Fibroblast of lung (primary cell): Measurements from ENCODE around the gene NMBR. TPM values are rescaled to one million over a fixed set of nuclear protein-coding genes. Genes with fewer than 3 reads are reported as not detected.

Experiments
- DNase-seq, 2 donors: peaks; one replicate each; pipeline versions ENCODE4 v3.0.0 to v3.0.0-alpha.2; 2010; ENCODE audit warnings: low read depth in 2 of 2
- H2AFZ ChIP-seq: 2 replicates; pipeline ENCODE4 v1.5.1; 2012; ENCODE audit warnings: low read length, control low read depth, inconsistent platforms
- H3K27ac ChIP-seq: 2 replicates; pipeline ENCODE4 v1.5.1; 2011; ENCODE audit warnings: low read length, control low read depth; ENCODE audit not compliant: insufficient read depth
- H3K27me3 ChIP-seq: 2 replicates; pipeline ENCODE4 v1.5.1; 2011; ENCODE audit warnings: mild to moderate bottlenecking, low read length; ENCODE audit not compliant: control insufficient read depth, insufficient read depth
- H3K36me3 ChIP-seq: 2 replicates; pipeline ENCODE4 v1.5.1; 2011; ENCODE audit warnings: low read length; ENCODE audit not compliant: control insufficient read depth, insufficient read depth
- H3K4me1 ChIP-seq: 2 replicates; pipeline ENCODE4 v1.5.1; 2011; ENCODE audit warnings: low read length; ENCODE audit not compliant: control insufficient read depth, insufficient read depth; ENCODE audit errors: extremely low read depth
- H3K4me2 ChIP-seq: 2 replicates; pipeline ENCODE4 v1.5.1; 2011; ENCODE audit warnings: low read length, control low read depth; ENCODE audit not compliant: insufficient read depth; ENCODE audit errors: extremely low read depth
- H3K4me3 ChIP-seq, 4 experiments: fragments of 200-600 bp in 1 of 4; sonication (generic) in 1 of 4; replicated peaks in 1 of 4; 2 replicates each; pipeline ENCODE4 v1.5.1; 2011 to 2016; ENCODE audit warnings: low read length in 4 of 4, low read depth in 3 of 4, mild to moderate bottlenecking in 3 of 4, control low read depth in 2 of 4, inconsistent platforms in 1 of 4, mixed read lengths in 1 of 4; ENCODE audit not compliant: insufficient read depth in 1 of 4; ENCODE audit errors: control extremely low read depth in 1 of 4
- H3K79me2 ChIP-seq: 2 replicates; pipeline ENCODE4 v1.5.1; 2012; ENCODE audit warnings: mild to moderate bottlenecking, low read length, inconsistent platforms; ENCODE audit not compliant: control insufficient read depth, insufficient read depth
- H3K9ac ChIP-seq: 2 replicates; pipeline ENCODE4 v1.5.1; 2011; ENCODE audit warnings: mild to moderate bottlenecking, low read length, control low read depth; ENCODE audit not compliant: insufficient read depth
- H3K9me3 ChIP-seq: 2 replicates; pipeline ENCODE4 v1.5.1; 2012; ENCODE audit warnings: low read depth, low read length; ENCODE audit not compliant: control insufficient read depth, insufficient read depth
- H4K20me1 ChIP-seq: 2 replicates; pipeline ENCODE4 v1.5.1; 2011; ENCODE audit warnings: low read length; ENCODE audit not compliant: control insufficient read depth, insufficient read depth; ENCODE audit errors: extremely low read depth
- CTCF ChIP-seq, 2 donors: IDR thresholded peaks in 1 of 2; conservative IDR thresholded peaks in 1 of 2; 1 replicate in 1 of 2; 2 replicates in 1 of 2; pipeline ENCODE4 v1.5.1; 2011 to 2012; ENCODE audit warnings: low read length in 2 of 2, control low read depth in 1 of 2, inconsistent platforms in 1 of 2, low read depth in 1 of 2, mild to moderate bottlenecking in 1 of 2
- EZH2 ChIP-seq: IDR thresholded peaks from 2 replicates; pipeline ENCODE4 v1.5.1; 2012; ENCODE audit warnings: low read length, control low read depth, mild to moderate bottlenecking; ENCODE audit errors: missing control alignments
- polyA plus RNA-seq, 2 donors: library from polyadenylated mRNA; depleted of rRNA in 1 of 2; stranded (reverse) in 1 of 2; unstranded in 1 of 2; fragments of >200 nt; gene quantifications; 2 replicates each; pipeline ENCODE4 v1.2.1, GENCODE V29; 2011 to 2012; ENCODE audit warnings: missing spikeins in 1 of 2
- total RNA-seq: library from RNA; depleted of rRNA; stranded (reverse); fragments of >200 nt; gene quantifications from 2 replicates; pipeline ENCODE4 v1.2.1, GENCODE V29; 2014

Gene NMBR
- total and polyA plus RNA-seq, 2 donors (not counting 1 experiment from before 2014, with no cell fraction given) = 0.05 TPM; not detected in 1

- TF ChIP-seq EZH2 (no peak), CTCF (conservative IDR thresholded peaks at IDR 0.05 in 1 of 2, IDR thresholded peaks at IDR 0.05 in 1 of 2; ENCODE audit: low read depth in 1 of 2, low read length in 2 of 2) (no peak)
- H3K9me3 ChIP-seq = no peaks in the 10 kb centered on the region
- DNase-seq = peak; percentile 48 to 67
- H3K9ac ChIP-seq = no peak overlapping the region
- H2AFZ ChIP-seq = no peak overlapping the region
- no peaks in the 10 kb centered on the region for H3K4me1 ChIP-seq
- H3K4me2 ChIP-seq = peak overlapping the region; percentile 76
- H3K4me3 ChIP-seq = no peak overlapping the region
- H4K20me1 ChIP-seq = no peaks in the 10 kb centered on the region
- peaks cover 6% of the 10 kb centered on the region for H3K27me3 ChIP-seq
- H3K27ac ChIP-seq = no peak overlapping the region
- H3K36me3 ChIP-seq = no peaks in the 10 kb centered on the region
- H3K79me2 ChIP-seq = no peaks in the 10 kb centered on the region
Observed at GRCh38 chr6:142088858-142089216, 58.1 kb downstream of the NMBR start.

- TF ChIP-seq EZH2 (peak; percentile 55), CTCF (conservative IDR thresholded peaks at IDR 0.05 in 1 of 2, IDR thresholded peaks at IDR 0.05 in 1 of 2; ENCODE audit: low read depth in 1 of 2, low read length in 2 of 2) (no peak)
- no peaks in the 10 kb centered on the region for H3K9me3 ChIP-seq
- no peak overlapping the region for H3K4me3 ChIP-seq
- no peaks in the 10 kb centered on the region for H3K4me1 ChIP-seq
- H2AFZ ChIP-seq = no peak overlapping the region
- H3K27ac ChIP-seq = no peak overlapping the region
- peaks cover 6% of the 10 kb centered on the region for H3K27me3 ChIP-seq
- H3K36me3 ChIP-seq = no peaks in the 10 kb centered on the region
- H3K4me2 ChIP-seq = peak overlapping the region; percentile 76
- H3K79me2 ChIP-seq = no peaks in the 10 kb centered on the region
- DNase-seq = no peak
- H4K20me1 ChIP-seq = no peaks in the 10 kb centered on the region
- H3K9ac ChIP-seq = no peak overlapping the region
Observed at GRCh38 chr6:142087950-142088857, 58.7 kb downstream of the NMBR start.

- no peaks in the 10 kb centered on the region for H3K4me1 ChIP-seq
Observed at GRCh38 chr6:142079130-142079529, 67.8 kb downstream of the NMBR start.

More at GRCh38 chr6:142079130-142079529, 67.8 kb downstream of the NMBR start:
- Histone ChIP-seq H3K9me3 (no peaks in the 10 kb centered on the region), H3K27me3 (no peaks in the 10 kb centered on the region), H3K4me2 (no peak overlapping the region), H3K27ac (no peak overlapping the region), H3K79me2 (no peaks in the 10 kb centered on the region), H3K4me3 (no peak overlapping the region), H2AFZ (no peak overlapping the region), H4K20me1 (no peaks in the 10 kb centered on the region), H3K9ac (no peak overlapping the region), H3K36me3 (no peaks in the 10 kb centered on the region)
- no peak for DNase-seq
- TF ChIP-seq CTCF (conservative IDR thresholded peaks at IDR 0.05 in 1 of 2, IDR thresholded peaks at IDR 0.05 in 1 of 2; ENCODE audit: low read depth in 1 of 2, low read length in 2 of 2) = no peak
- TF ChIP-seq EZH2 = no peak
